ENCODE measurements around the gene STRIT1. TPM values are rescaled to one million over a fixed set of nuclear protein-coding genes. Genes with fewer than 3 reads are reported as not detected.

Gene STRIT1
- total RNA-seq, 6 donors from 2014 or later: 2.1 TPM; not detected in 5

- DNase-seq: no peak
- Histone ChIP-seq H3K36me3 (no peaks in the 10 kb centered on the region), H3K9me3 (no peaks in the 10 kb centered on the region), H3K4me3 (no peak overlapping the region), H3K27me3 (no peaks in the 10 kb centered on the region), H3K27ac (no peak overlapping the region), H3K4me1 (no peaks in the 10 kb centered on the region)
- WGBS, 2 donors: 71 to 88% methylated on average over 3 of the region's 3 CpGs
- no peak for TF ChIP-seq CTCF (IDR thresholded peaks at IDR 0.05)
- TF ChIP-seq POLR2AphosphoS5 (IDR thresholded peaks at IDR 0.05): no peak
- no peak for TF ChIP-seq EP300 (IDR thresholded peaks at IDR 0.05)
- no peak for TF ChIP-seq POLR2A (IDR thresholded peaks at IDR 0.05)
- ATAC-seq (ENCODE audit: low FRiP score in 2 of 2): no peak
Observed at GRCh38 chr3:155252535-155252934, 40.9 kb downstream of the STRIT1 start.

DNA sequence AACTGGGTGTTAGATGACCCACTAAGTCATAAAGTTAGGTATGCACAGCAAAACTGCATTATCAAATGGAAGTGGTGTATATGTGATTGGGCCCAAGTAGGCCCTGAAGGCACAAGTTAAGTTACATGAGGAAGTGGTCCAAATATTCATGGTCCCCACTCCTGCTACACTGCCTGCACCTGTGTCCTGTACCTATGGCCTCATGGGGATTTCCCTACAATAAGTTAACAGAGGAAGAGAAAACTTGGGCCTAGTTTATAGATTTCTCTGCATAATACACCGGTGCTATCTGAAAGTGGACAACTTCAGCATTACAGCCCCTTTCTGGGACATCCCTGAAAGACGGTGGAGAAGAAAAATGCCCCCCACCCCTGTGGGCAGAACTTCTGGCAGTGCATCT lies 41.5 kb downstream of the STRIT1 start:
- Histone ChIP-seq H3K27ac (no peak overlapping the region), H3K4me3 (no peak overlapping the region), H3K27me3 (no peaks in the 10 kb centered on the region), H3K9me3 (no peaks in the 10 kb centered on the region), H3K36me3 (no peaks in the 10 kb centered on the region), H3K4me1 (no peaks in the 10 kb centered on the region)
- 44 to 50% methylated on average over 2 of the region's 2 CpGs for WGBS, 2 donors
- TF ChIP-seq POLR2AphosphoS5 (IDR thresholded peaks at IDR 0.05) (no peak), CTCF (IDR thresholded peaks at IDR 0.05) (no peak)
- DNase-seq (no peak), ATAC-seq (ENCODE audit: low FRiP score in 2 of 2) (no peak)

GRCh38 chr3:155248531-155249187 lies 44.8 kb downstream of the STRIT1 start:
- Histone ChIP-seq H3K4me1 (no peaks in the 10 kb centered on the region), H3K4me3 (no peak overlapping the region), H3K27me3 (no peaks in the 10 kb centered on the region), H3K27ac (no peak overlapping the region), H3K9me3 (no peaks in the 10 kb centered on the region), H3K36me3 (no peaks in the 10 kb centered on the region)
- ATAC-seq (ENCODE audit: low FRiP score in 2 of 2): no peak
- 74 to 82% methylated on average over 1 of the region's 1 CpG for WGBS, 2 donors
- no peak for TF ChIP-seq CTCF (IDR thresholded peaks at IDR 0.05)
- no peak for TF ChIP-seq EP300 (IDR thresholded peaks at IDR 0.05)
- no peak for TF ChIP-seq POLR2A (IDR thresholded peaks at IDR 0.05)
- TF ChIP-seq POLR2AphosphoS5 (IDR thresholded peaks at IDR 0.05): no peak
- DNase-seq: no peak

- Histone ChIP-seq H3K4me1 (no peaks in the 10 kb centered on the region), H3K36me3 (no peaks in the 10 kb centered on the region), H3K27ac (no peak overlapping the region), H3K4me3 (no peak overlapping the region), H3K27me3 (no peaks in the 10 kb centered on the region), H3K9me3 (no peaks in the 10 kb centered on the region)
- TF ChIP-seq EP300 (IDR thresholded peaks at IDR 0.05): no peak
- no peak for TF ChIP-seq POLR2AphosphoS5 (IDR thresholded peaks at IDR 0.05)
- TF ChIP-seq CTCF (IDR thresholded peaks at IDR 0.05): no peak
- TF ChIP-seq POLR2A (IDR thresholded peaks at IDR 0.05): no peak
- ATAC-seq (ENCODE audit: low FRiP score in 2 of 2): no peak
- WGBS, 2 donors: 73 to 77% methylated on average over 3 of the region's 3 CpGs
- DNase-seq: no peak
Observed at GRCh38 chr3:155244699-155245098, 48.8 kb downstream of the STRIT1 start.

GRCh38 chr3:155244216-155244615 lies 49.3 kb downstream of the STRIT1 start:
- Histone ChIP-seq H3K27ac (no peak overlapping the region), H3K27me3 (no peaks in the 10 kb centered on the region), H3K4me1 (no peaks in the 10 kb centered on the region), H3K9me3 (no peaks in the 10 kb centered on the region), H3K36me3 (no peaks in the 10 kb centered on the region), H3K4me3 (no peak overlapping the region)
- TF ChIP-seq POLR2AphosphoS5 (IDR thresholded peaks at IDR 0.05) (no peak), POLR2A (IDR thresholded peaks at IDR 0.05) (no peak)
- ATAC-seq (ENCODE audit: low FRiP score in 2 of 2): no peak
- WGBS, 2 donors: 56 to 65% methylated on average over 1 of the region's 1 CpG
- DNase-seq: no peak

Data from upper lobe of left lung (tissue), 6 donors.